WTC11 (cell line): Measurements from ENCODE around the gene RPS25.
"Not testable (repeated sequence)": the region's sequence is repeated elsewhere in the genome, so short reads cannot be mapped to it uniquely, and the experiment has no call there.

Source experiments
- ATF2 ChIP-seq: sonication (generic); formaldehyde crosslinking; IDR thresholded peaks from 2 replicates; pipeline ENCODE4 v1.8.1; 2022; ENCODE audit warnings: low read depth, missing genetic modification reagents, borderline replicate concordance
- ATF6 ChIP-seq: sonication (generic); formaldehyde crosslinking; IDR thresholded peaks from 2 replicates; pipeline ENCODE4 v1.8.1; 2023; ENCODE audit warnings: mild to moderate bottlenecking, missing genetic modification reagents
- ESRRA ChIP-seq: sonication (generic); formaldehyde crosslinking; IDR thresholded peaks from 2 replicates; pipeline ENCODE4 v1.8.1; 2022; ENCODE audit warnings: mild to moderate bottlenecking, missing genetic modification reagents, borderline replicate concordance
- SP1 ChIP-seq: sonication (generic); formaldehyde crosslinking; conservative IDR thresholded peaks from 2 replicates; pipeline ENCODE4 v1.8.1; 2022; ENCODE audit warnings: missing genetic modification reagents
- TF ChIP-seq, protein P1 (sequence below): fragments of 200-600 bp; IDR thresholded peaks from 2 replicates; pipeline ENCODE4 v1.8.0; 2022; ENCODE audit warnings: antibody characterized with exemption

DNA sequence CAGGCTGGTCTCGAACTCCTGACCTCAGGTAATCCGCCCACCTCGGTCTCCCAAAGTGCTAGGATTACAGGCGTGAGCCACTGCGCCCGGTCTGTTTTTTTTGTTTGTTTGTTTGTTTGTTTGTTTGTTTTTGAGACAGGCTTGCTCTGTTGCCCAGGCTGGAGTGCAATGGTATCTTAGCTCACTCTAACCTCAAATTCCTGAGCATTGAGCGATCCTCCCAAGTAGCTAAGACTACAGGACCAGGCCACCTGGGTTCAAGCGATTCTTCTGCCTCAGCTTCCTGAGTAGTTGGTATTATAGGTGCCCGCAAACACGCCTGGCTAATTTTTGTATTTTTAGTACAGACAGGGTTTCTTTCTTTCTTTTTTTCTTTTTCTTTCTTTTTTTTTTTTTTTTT is 15.3 kb upstream of the RPS25 start:
- TF ChIP-seq ATF6 (CRISPR knock-in tag); ESRRA; SP1 (CRISPR knock-in tag); ATF2 (CRISPR knock-in tag): not testable (repeated sequence)
- TF ChIP-seq, protein P1, sequence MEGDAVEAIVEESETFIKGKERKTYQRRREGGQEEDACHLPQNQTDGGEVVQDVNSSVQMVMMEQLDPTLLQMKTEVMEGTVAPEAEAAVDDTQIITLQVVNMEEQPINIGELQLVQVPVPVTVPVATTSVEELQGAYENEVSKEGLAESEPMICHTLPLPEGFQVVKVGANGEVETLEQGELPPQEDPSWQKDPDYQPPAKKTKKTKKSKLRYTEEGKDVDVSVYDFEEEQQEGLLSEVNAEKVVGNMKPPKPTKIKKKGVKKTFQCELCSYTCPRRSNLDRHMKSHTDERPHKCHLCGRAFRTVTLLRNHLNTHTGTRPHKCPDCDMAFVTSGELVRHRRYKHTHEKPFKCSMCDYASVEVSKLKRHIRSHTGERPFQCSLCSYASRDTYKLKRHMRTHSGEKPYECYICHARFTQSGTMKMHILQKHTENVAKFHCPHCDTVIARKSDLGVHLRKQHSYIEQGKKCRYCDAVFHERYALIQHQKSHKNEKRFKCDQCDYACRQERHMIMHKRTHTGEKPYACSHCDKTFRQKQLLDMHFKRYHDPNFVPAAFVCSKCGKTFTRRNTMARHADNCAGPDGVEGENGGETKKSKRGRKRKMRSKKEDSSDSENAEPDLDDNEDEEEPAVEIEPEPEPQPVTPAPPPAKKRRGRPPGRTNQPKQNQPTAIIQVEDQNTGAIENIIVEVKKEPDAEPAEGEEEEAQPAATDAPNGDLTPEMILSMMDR: not testable (repeated sequence)
